B cell (primary cell): ENCODE results near the gene TMEM87B.

Experiments used
- EZH2 ChIP-seq: IDR thresholded peaks from 2 replicates; pipeline ENCODE4 v1.6.1; 2012; ENCODE audit warnings: borderline replicate concordance, low read depth, mild to moderate bottlenecking, moderate library complexity, low read length; ENCODE audit not compliant: insufficient read depth, poor library complexity, severe bottlenecking
- TF ChIP-seq, protein P1 (sequence below): fragments of 200-600 bp; IDR thresholded peaks from one replicate; pipeline ENCODE4 v1.8.0; 2022; ENCODE audit warnings: antibody characterized with exemption, mild to moderate bottlenecking

DNA sequence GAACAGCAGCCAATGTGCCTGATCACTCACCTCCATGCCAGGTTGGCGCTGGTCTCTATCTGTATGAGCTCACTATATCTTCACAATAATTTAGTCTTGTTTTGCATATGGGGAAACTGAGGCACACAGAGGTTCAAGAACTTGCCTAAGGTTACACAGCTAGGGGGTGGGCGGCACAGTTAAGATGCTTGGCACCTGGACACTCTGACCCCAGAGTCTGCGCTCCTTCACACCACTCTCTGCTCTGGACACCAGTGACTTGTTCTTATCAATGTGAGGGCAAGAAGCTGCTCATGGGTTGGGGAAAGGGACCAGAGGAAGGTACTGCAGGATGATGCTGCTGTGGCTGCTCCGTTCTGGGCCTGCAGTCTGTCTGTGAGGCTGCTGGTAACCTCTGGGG is 110.2 kb downstream of the TMEM87B start:
- TF ChIP-seq, protein P1, sequence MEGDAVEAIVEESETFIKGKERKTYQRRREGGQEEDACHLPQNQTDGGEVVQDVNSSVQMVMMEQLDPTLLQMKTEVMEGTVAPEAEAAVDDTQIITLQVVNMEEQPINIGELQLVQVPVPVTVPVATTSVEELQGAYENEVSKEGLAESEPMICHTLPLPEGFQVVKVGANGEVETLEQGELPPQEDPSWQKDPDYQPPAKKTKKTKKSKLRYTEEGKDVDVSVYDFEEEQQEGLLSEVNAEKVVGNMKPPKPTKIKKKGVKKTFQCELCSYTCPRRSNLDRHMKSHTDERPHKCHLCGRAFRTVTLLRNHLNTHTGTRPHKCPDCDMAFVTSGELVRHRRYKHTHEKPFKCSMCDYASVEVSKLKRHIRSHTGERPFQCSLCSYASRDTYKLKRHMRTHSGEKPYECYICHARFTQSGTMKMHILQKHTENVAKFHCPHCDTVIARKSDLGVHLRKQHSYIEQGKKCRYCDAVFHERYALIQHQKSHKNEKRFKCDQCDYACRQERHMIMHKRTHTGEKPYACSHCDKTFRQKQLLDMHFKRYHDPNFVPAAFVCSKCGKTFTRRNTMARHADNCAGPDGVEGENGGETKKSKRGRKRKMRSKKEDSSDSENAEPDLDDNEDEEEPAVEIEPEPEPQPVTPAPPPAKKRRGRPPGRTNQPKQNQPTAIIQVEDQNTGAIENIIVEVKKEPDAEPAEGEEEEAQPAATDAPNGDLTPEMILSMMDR, result no peak
- TF ChIP-seq EZH2, result no peak
